WTC11 (cell line): ENCODE results near the gene ARL4C. TPM values are rescaled to one million over a fixed set of nuclear protein-coding genes. Genes with fewer than 3 reads are reported as not detected.

Source experiments
- ATAC-seq: fragments of 200-7000 bp; cut with Tn5 transposase; 2 replicates; pipeline ENCODE4 v1.10.0; 2021; ENCODE audit warnings: mild to moderate bottlenecking, moderate library complexity
- CTCF ChIA-PET: fragments of 300-600 bp; sonication (Branson Sonifier 250); formaldehyde crosslinking; loops from one replicate; lab custom pipeline; 2021; ENCODE audit warnings: antibody characterized with exemption; lab: Charles Lee
- POLR2A ChIA-PET: fragments of 350-600 bp; sonication (Branson Sonifier 250); formaldehyde crosslinking; loops from one replicate; lab custom pipeline; 2021; ENCODE audit warnings: antibody characterized with exemption; lab: Charles Lee
- DNase-seq: peaks from one replicate; pipeline ENCODE4 v3.0.0; 2021; ENCODE audit warnings: low spot score
- H3K27ac Mint-ChIP-seq: 2 replicates; pipeline ENCODE4 v1.8.0; 2021; ENCODE audit warnings: mixed read lengths
- H3K27me3 Mint-ChIP-seq: 2 replicates; pipeline ENCODE4 v1.8.0; 2021; ENCODE audit warnings: low read depth, mild to moderate bottlenecking, moderate library complexity, mixed read lengths
- H3K36me3 Mint-ChIP-seq: 2 replicates; pipeline ENCODE4 v1.8.0; 2021; ENCODE audit warnings: mixed read lengths
- H3K4me1 Mint-ChIP-seq: 2 replicates; pipeline ENCODE4 v1.8.0; 2022; ENCODE audit warnings: mixed read lengths
- H3K4me3 Mint-ChIP-seq: 2 replicates; pipeline ENCODE4 v1.8.0; 2021; ENCODE audit warnings: mild to moderate bottlenecking, moderate library complexity, mixed read lengths
- H3K9me3 Mint-ChIP-seq: 2 replicates; pipeline ENCODE4 v1.8.0; 2021; ENCODE audit warnings: mixed read lengths
- AR ChIP-seq: fragments of 250-450 bp; sonication (Bioruptor Pico); IDR thresholded peaks from 2 replicates; pipeline ENCODE4 v1.9.0; 2021; ENCODE audit warnings: mild to moderate bottlenecking
- ATF1 ChIP-seq: sonication (generic); formaldehyde crosslinking; IDR thresholded peaks from 2 replicates; pipeline ENCODE4 v1.8.1; 2023; ENCODE audit warnings: mild to moderate bottlenecking, moderate library complexity, missing genetic modification reagents
- ATF3 ChIP-seq: sonication (generic); formaldehyde crosslinking; conservative IDR thresholded peaks from 2 replicates; pipeline ENCODE4 v1.8.1; 2022; ENCODE audit warnings: mild to moderate bottlenecking, missing genetic modification reagents
- CTCF ChIP-seq: fragments of 200-600 bp; IDR thresholded peaks from 2 replicates; pipeline ENCODE4 v1.8.0; 2022; ENCODE audit warnings: antibody characterized with exemption
- ESRRA ChIP-seq: sonication (generic); formaldehyde crosslinking; IDR thresholded peaks from 2 replicates; pipeline ENCODE4 v1.8.1; 2022; ENCODE audit warnings: mild to moderate bottlenecking, missing genetic modification reagents, borderline replicate concordance
- MYBL2 ChIP-seq: sonication (generic); formaldehyde crosslinking; IDR thresholded peaks from 2 replicates; pipeline ENCODE4 v1.8.1; 2023; ENCODE audit warnings: mild to moderate bottlenecking, moderate library complexity, missing genetic modification reagents
- NFE2L1 ChIP-seq: sonication (generic); formaldehyde crosslinking; IDR thresholded peaks from 2 replicates; pipeline ENCODE4 v1.8.1; 2023; ENCODE audit warnings: missing genetic modification reagents
- NFYB ChIP-seq: sonication (generic); formaldehyde crosslinking; conservative IDR thresholded peaks from 2 replicates; pipeline ENCODE4 v1.8.0; 2022; ENCODE audit warnings: low read depth, missing genetic modification reagents
- NR1H2 ChIP-seq: sonication (generic); formaldehyde crosslinking; IDR thresholded peaks from 2 replicates; pipeline ENCODE4 v1.9.0; 2021; ENCODE audit warnings: mild to moderate bottlenecking, moderate library complexity, missing genetic modification reagents
- NR3C1 ChIP-seq: sonication (generic); formaldehyde crosslinking; conservative IDR thresholded peaks from 2 replicates; pipeline ENCODE4 v1.8.1; 2023; ENCODE audit warnings: low read depth, mild to moderate bottlenecking, missing genetic modification reagents
- PREB ChIP-seq: sonication (generic); formaldehyde crosslinking; IDR thresholded peaks from 2 replicates; pipeline ENCODE4 v1.8.1; 2022; ENCODE audit warnings: mild to moderate bottlenecking, missing genetic modification reagents, moderate library complexity, borderline replicate concordance
- RELA ChIP-seq: sonication (generic); formaldehyde crosslinking; IDR thresholded peaks from 2 replicates; pipeline ENCODE4 v1.8.1; 2022; ENCODE audit warnings: missing genetic modification reagents, mild to moderate bottlenecking, borderline replicate concordance
- SMAD3 ChIP-seq: sonication (generic); formaldehyde crosslinking; IDR thresholded peaks from 2 replicates; pipeline ENCODE4 v1.8.0; 2022; ENCODE audit warnings: missing genetic modification reagents, mild to moderate bottlenecking, borderline replicate concordance
- SMAD4 ChIP-seq: sonication (generic); formaldehyde crosslinking; IDR thresholded peaks from 2 replicates; pipeline ENCODE4 v1.8.0; 2022; ENCODE audit warnings: mild to moderate bottlenecking, missing genetic modification reagents
- SOX15 ChIP-seq: fragments of 250-450 bp; sonication (Bioruptor Pico); IDR thresholded peaks from 2 replicates; pipeline ENCODE4 v1.9.0; 2021; ENCODE audit warnings: mild to moderate bottlenecking
- ZNF232 ChIP-seq: sonication (generic); formaldehyde crosslinking; IDR thresholded peaks from 2 replicates; pipeline ENCODE4 v1.8.0; 2022; ENCODE audit warnings: mild to moderate bottlenecking, missing genetic modification reagents
- ZNF263 ChIP-seq: sonication (generic); formaldehyde crosslinking; IDR thresholded peaks from 2 replicates; pipeline ENCODE4 v1.8.1; 2022; ENCODE audit warnings: low read depth, mild to moderate bottlenecking, moderate library complexity, missing genetic modification reagents
- ZNF281 ChIP-seq: sonication (generic); formaldehyde crosslinking; IDR thresholded peaks from 2 replicates; pipeline ENCODE4 v1.8.0; 2023; ENCODE audit warnings: mild to moderate bottlenecking, missing genetic modification reagents
- ZNF317 ChIP-seq: sonication (generic); formaldehyde crosslinking; IDR thresholded peaks from 2 replicates; pipeline ENCODE4 v1.8.1; 2023; ENCODE audit warnings: low read depth, mild to moderate bottlenecking, moderate library complexity, missing genetic modification reagents, borderline replicate concordance
- ZNF532 ChIP-seq: fragments of 250-450 bp; sonication (Bioruptor Pico); IDR thresholded peaks from 2 replicates; pipeline ENCODE4 v1.9.0; 2021; ENCODE audit warnings: mild to moderate bottlenecking, borderline replicate concordance
- ZNF671 ChIP-seq: fragments of 250-450 bp; sonication (Bioruptor Pico); IDR thresholded peaks from 2 replicates; pipeline ENCODE4 v1.8.0; 2021; ENCODE audit warnings: mild to moderate bottlenecking
- total RNA-seq: library from RNA; stranded (reverse); gene quantifications from 3 replicates; pipeline ENCODE4 v1.2.3, GENCODE V29; 2021

Gene ARL4C
- total RNA-seq, 1 experiment from 2014 or later: 10.6 TPM

- Mint-ChIP-seq H3K9me3 (no peaks in the 10 kb centered on the region), H3K36me3 (no peaks in the 10 kb centered on the region), H3K27ac (no peak overlapping the region)
- ChIA-PET POLR2A (no interaction called here), CTCF (interaction anchor here (0.8 to 1.1 kb wide), 3 partner anchors 35 to 604 kb away, joined by 3 to 4 read pairs (median 4); no protein-coding TSS in a partner anchor)
- DNase-seq: no peak
- no peak for TF ChIP-seq ZNF281 (CRISPR knock-in tag)
- no peak for TF ChIP-seq MYBL2
- no peak for TF ChIP-seq SMAD3 (CRISPR knock-in tag)
- no peak for TF ChIP-seq NR1H2 (CRISPR knock-in tag)
- no peak for TF ChIP-seq ZNF317 (CRISPR knock-in tag)
- TF ChIP-seq, all 79 proteins: peak for 0
- H3K27me3 Mint-ChIP-seq: no peaks in the 10 kb centered on the region
- H3K4me3 Mint-ChIP-seq: no peak overlapping the region
- H3K4me1 Mint-ChIP-seq: peaks cover 5% of the 10 kb centered on the region
- no peak for ATAC-seq
These were observed 16.2 kb upstream of the ARL4C start for GRCh38 chr2:234512884-234513669.

- ChIA-PET POLR2A (no interaction called here), CTCF (interaction anchor here (0.6 to 1.0 kb wide), 4 partner anchors 130 to 367 kb away, joined by 3 read pairs; no protein-coding TSS in a partner anchor)
- Mint-ChIP-seq H3K27ac (no peak overlapping the region), H3K4me3 (no peak overlapping the region), H3K36me3 (no peaks in the 10 kb centered on the region), H3K4me1 (peaks cover 17% of the 10 kb centered on the region), H3K9me3 (no peaks in the 10 kb centered on the region), H3K27me3 (peaks cover 13% of the 10 kb centered on the region)
- no peak for DNase-seq
- ATAC-seq: no peak
- TF ChIP-seq NFYB (CRISPR knock-in tag): no peak
- TF ChIP-seq PREB (CRISPR knock-in tag): no peak
- TF ChIP-seq ZNF532 (CRISPR knock-in tag): no peak
- TF ChIP-seq ATF1 (CRISPR knock-in tag): no peak
- no peak for TF ChIP-seq NR3C1 (CRISPR knock-in tag)
- TF ChIP-seq ZNF232 (CRISPR knock-in tag): no peak
- TF ChIP-seq SMAD3 (CRISPR knock-in tag): no peak
- no peak for TF ChIP-seq CTCF
- TF ChIP-seq SOX15 (CRISPR knock-in tag): no peak
- TF ChIP-seq ESRRA: no peak
- no peak for TF ChIP-seq NFE2L1 (CRISPR knock-in tag)
- TF ChIP-seq ZNF263 (CRISPR knock-in tag): no peak
- TF ChIP-seq ATF3 (CRISPR knock-in tag): no peak
- no peak for TF ChIP-seq SMAD4 (CRISPR knock-in tag)
- no peak for TF ChIP-seq ZNF671 (CRISPR knock-in tag)
- no peak for TF ChIP-seq AR (CRISPR knock-in tag)
- TF ChIP-seq RELA (CRISPR knock-in tag): no peak
These were observed 6.0 kb upstream of the ARL4C start for GRCh38 chr2:234502919-234503285.
